ENCODE results near the gene IQSEC2.
A peak's percentile ranks its signal among the peaks of the same experiment; 100 is the strongest.

The IQSEC2 gene

GRCh38 chrX:53285591-53285990 lies 4.2 kb upstream of the IQSEC2 start:
- no peaks in the 10 kb centered on the region for H3K27me3 Mint-ChIP-seq
- no peak overlapping the region for H3K27ac Mint-ChIP-seq
- no peaks in the 10 kb centered on the region for H3K36me3 Mint-ChIP-seq (ENCODE audit: low read depth)
- H3K4me3 Mint-ChIP-seq: no peak overlapping the region
- peaks cover 24% of the 10 kb centered on the region for H3K4me1 Mint-ChIP-seq (ENCODE audit: low read depth)
- H3K9me3 Mint-ChIP-seq: no peaks in the 10 kb centered on the region

GRCh38 chrX:53284684-53285447 lies 3.5 kb upstream of the IQSEC2 start:
- Mint-ChIP-seq H3K36me3 (ENCODE audit: low read depth) (no peaks in the 10 kb centered on the region), H3K9me3 (no peaks in the 10 kb centered on the region), H3K4me3 (no peak overlapping the region), H3K4me1 (ENCODE audit: low read depth) (peaks cover 29% of the 10 kb centered on the region), H3K27me3 (no peaks in the 10 kb centered on the region), H3K27ac (no peak overlapping the region)

- Mint-ChIP-seq H3K27ac (no peak overlapping the region), H3K4me1 (ENCODE audit: low read depth) (peaks cover 28% of the 10 kb centered on the region), H3K36me3 (ENCODE audit: low read depth) (no peaks in the 10 kb centered on the region), H3K27me3 (no peaks in the 10 kb centered on the region), H3K9me3 (no peaks in the 10 kb centered on the region), H3K4me3 (no peak overlapping the region)
Measured at GRCh38 chrX:53283567-53283966, 2.2 kb upstream of the IQSEC2 start.

GRCh38 chrX:53283099-53283498 lies 1.7 kb upstream of the IQSEC2 start:
- H3K27ac Mint-ChIP-seq: no peak overlapping the region
- no peaks in the 10 kb centered on the region for H3K27me3 Mint-ChIP-seq

GRCh38 chrX:53281963-53282695 lies 745 bp upstream of the IQSEC2 start:
- peaks cover 14% of the 10 kb centered on the region for H3K4me1 Mint-ChIP-seq (ENCODE audit: low read depth)
- no peak overlapping the region for H3K4me3 Mint-ChIP-seq
- H3K9me3 Mint-ChIP-seq: no peaks in the 10 kb centered on the region
- H3K36me3 Mint-ChIP-seq (ENCODE audit: low read depth): no peaks in the 10 kb centered on the region
- H3K27ac Mint-ChIP-seq: no peak overlapping the region
- H3K27me3 Mint-ChIP-seq: no peaks in the 10 kb centered on the region

More at GRCh38 chrX:53283099-53283498, 1.7 kb upstream of the IQSEC2 start:
- H3K9me3 Mint-ChIP-seq: no peaks in the 10 kb centered on the region
- H3K36me3 Mint-ChIP-seq (ENCODE audit: low read depth): no peaks in the 10 kb centered on the region
- H3K4me1 Mint-ChIP-seq (ENCODE audit: low read depth): peaks cover 24% of the 10 kb centered on the region
- no peak overlapping the region for H3K4me3 Mint-ChIP-seq

- peaks cover 10% of the 10 kb centered on the region for H3K4me1 Mint-ChIP-seq (ENCODE audit: low read depth)
- no peaks in the 10 kb centered on the region for H3K27me3 Mint-ChIP-seq
- H3K27ac Mint-ChIP-seq: no peak overlapping the region
- H3K36me3 Mint-ChIP-seq (ENCODE audit: low read depth): no peaks in the 10 kb centered on the region
- H3K4me3 Mint-ChIP-seq: no peak overlapping the region
- no peaks in the 10 kb centered on the region for H3K9me3 Mint-ChIP-seq
Measured at GRCh38 chrX:53280331-53281320, 758 bp downstream of the IQSEC2 start.

GRCh38 chrX:53279296-53280237 lies 1.8 kb downstream of the IQSEC2 start:
- H3K4me1 Mint-ChIP-seq (ENCODE audit: low read depth): peaks cover 5% of the 10 kb centered on the region
- H3K27me3 Mint-ChIP-seq: no peaks in the 10 kb centered on the region
- H3K9me3 Mint-ChIP-seq: no peaks in the 10 kb centered on the region
- no peaks in the 10 kb centered on the region for H3K36me3 Mint-ChIP-seq (ENCODE audit: low read depth)
- H3K4me3 Mint-ChIP-seq: no peak overlapping the region
- no peak overlapping the region for H3K27ac Mint-ChIP-seq

- H3K27ac Mint-ChIP-seq: no peak overlapping the region
- H3K27me3 Mint-ChIP-seq: no peaks in the 10 kb centered on the region
- no peaks in the 10 kb centered on the region for H3K4me1 Mint-ChIP-seq (ENCODE audit: low read depth)
- no peaks in the 10 kb centered on the region for H3K9me3 Mint-ChIP-seq
- H3K4me3 Mint-ChIP-seq: no peak overlapping the region
- H3K36me3 Mint-ChIP-seq (ENCODE audit: low read depth): no peaks in the 10 kb centered on the region
Measured at GRCh38 chrX:53272808-53273337, 8.5 kb downstream of the IQSEC2 start.

- H3K4me3 Mint-ChIP-seq: no peak overlapping the region
- H3K27me3 Mint-ChIP-seq: no peaks in the 10 kb centered on the region
- no peaks in the 10 kb centered on the region for H3K9me3 Mint-ChIP-seq
- H3K27ac Mint-ChIP-seq: no peak overlapping the region
- no peaks in the 10 kb centered on the region for H3K36me3 Mint-ChIP-seq (ENCODE audit: low read depth)
- peaks cover 6% of the 10 kb centered on the region for H3K4me1 Mint-ChIP-seq (ENCODE audit: low read depth)
Measured at GRCh38 chrX:53269536-53270107, 11.8 kb downstream of the IQSEC2 start.

GRCh38 chrX:53268173-53268572 lies 13.2 kb downstream of the IQSEC2 start:
- Mint-ChIP-seq H3K36me3 (ENCODE audit: low read depth) (no peaks in the 10 kb centered on the region), H3K9me3 (no peaks in the 10 kb centered on the region), H3K4me3 (no peak overlapping the region), H3K4me1 (ENCODE audit: low read depth) (peaks cover 20% of the 10 kb centered on the region), H3K27ac (no peak overlapping the region), H3K27me3 (no peaks in the 10 kb centered on the region)

- H3K9me3 Mint-ChIP-seq: no peaks in the 10 kb centered on the region
- H3K27me3 Mint-ChIP-seq: no peaks in the 10 kb centered on the region
- H3K36me3 Mint-ChIP-seq (ENCODE audit: low read depth): no peaks in the 10 kb centered on the region
- H3K4me3 Mint-ChIP-seq: no peak overlapping the region
- peaks cover 32% of the 10 kb centered on the region for H3K4me1 Mint-ChIP-seq (ENCODE audit: low read depth)
- no peak overlapping the region for H3K27ac Mint-ChIP-seq
Measured at GRCh38 chrX:53266914-53267313, 14.5 kb downstream of the IQSEC2 start.

GRCh38 chrX:53265771-53266574 lies 15.4 kb downstream of the IQSEC2 start:
- H3K4me3 Mint-ChIP-seq: no peak overlapping the region
- H3K36me3 Mint-ChIP-seq (ENCODE audit: low read depth): no peaks in the 10 kb centered on the region
- no peaks in the 10 kb centered on the region for H3K9me3 Mint-ChIP-seq
- H3K27me3 Mint-ChIP-seq: no peaks in the 10 kb centered on the region
- H3K4me1 Mint-ChIP-seq (ENCODE audit: low read depth): peaks cover 39% of the 10 kb centered on the region
- H3K27ac Mint-ChIP-seq: no peak overlapping the region

GRCh38 chrX:53263597-53264094 lies 17.7 kb downstream of the IQSEC2 start:
- Mint-ChIP-seq H3K9me3 (no peaks in the 10 kb centered on the region), H3K4me3 (peak overlapping the region; percentile 70), H3K27ac (peak overlapping the region; percentile 81), H3K4me1 (ENCODE audit: low read depth) (peaks cover 39% of the 10 kb centered on the region), H3K36me3 (ENCODE audit: low read depth) (no peaks in the 10 kb centered on the region), H3K27me3 (no peaks in the 10 kb centered on the region)

Data from stimulated activated naive CD8-positive, alpha-beta T cell treated with anti-CD3 and anti-CD28 coated beads, Interleukin-15, Interleukin-2, amounts not matched to agents 100 ng/mL and 50 ng/mL, for 24 hours (primary cell).